AG08395 (cell line): ENCODE data around the gene ZNF784.

ENCODE experiments used
- DNase-seq: peaks from one replicate; pipeline ENCODE4 v3.0.0; 2012; ENCODE audit warnings: mixed read lengths, low spot score

Gene ZNF784, protein sequence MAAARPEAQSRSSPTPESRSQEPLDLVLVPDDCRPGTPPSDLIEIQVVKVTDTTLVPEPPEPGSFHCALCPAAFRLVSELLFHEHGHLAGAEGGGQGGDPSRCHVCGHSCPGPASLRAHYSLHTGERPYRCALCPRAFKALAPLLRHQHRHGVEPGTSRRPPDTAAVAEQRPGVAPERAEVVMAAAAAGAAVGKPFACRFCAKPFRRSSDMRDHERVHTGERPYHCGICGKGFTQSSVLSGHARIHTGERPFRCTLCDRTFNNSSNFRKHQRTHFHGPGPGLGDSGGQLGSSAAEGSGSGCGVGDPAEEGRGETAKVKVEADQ

DNA sequence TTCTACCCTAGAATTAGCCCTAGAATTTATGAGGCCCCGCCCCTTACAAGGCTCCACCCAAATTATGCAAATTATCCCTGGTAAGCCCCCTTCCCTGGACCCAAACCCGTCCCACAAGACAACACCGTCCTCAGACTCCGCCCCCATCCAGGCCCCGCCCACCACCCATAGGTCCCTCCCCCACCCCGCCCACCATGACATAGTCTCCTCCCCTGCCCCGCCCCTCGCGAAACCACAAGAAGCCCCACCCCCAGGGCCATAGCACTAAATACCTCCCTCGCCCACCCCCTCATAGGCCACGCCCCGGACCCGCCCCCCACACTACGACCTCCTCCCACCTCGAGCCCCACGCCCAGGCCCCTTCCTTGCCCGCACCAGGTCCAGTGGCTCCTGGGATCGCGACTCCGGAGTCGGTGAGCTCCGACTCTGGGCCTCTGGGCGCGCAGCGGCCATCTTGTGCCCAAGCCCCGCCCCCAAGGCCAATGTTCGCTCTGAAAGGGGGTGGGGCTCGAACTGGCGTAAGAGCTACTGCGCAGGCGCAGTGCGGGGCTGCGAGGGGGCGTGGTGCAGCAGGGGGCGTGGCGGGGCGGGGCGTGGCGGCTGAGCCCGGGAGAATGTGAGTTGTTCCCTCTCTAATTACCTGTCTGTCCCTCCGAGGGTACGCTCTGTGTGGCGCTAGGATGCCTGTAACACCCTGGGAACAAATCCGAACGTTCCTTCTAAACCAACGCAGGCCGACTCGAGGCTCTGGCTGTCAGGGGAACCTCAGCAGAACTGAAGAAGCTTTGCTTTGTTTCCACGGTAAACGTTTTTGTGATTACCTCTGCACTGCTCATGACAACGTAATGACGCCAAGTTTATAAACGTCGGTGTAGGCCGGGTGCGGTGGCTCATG is at the start of gene ZNF784:
TSS of gene ZNF784 (minus strand) at position 458 of the 895 bp plus-strand sequence. CDS start at position 453, 5 bp downstream.
- peak; percentile 99 for DNase-seq

DNA sequence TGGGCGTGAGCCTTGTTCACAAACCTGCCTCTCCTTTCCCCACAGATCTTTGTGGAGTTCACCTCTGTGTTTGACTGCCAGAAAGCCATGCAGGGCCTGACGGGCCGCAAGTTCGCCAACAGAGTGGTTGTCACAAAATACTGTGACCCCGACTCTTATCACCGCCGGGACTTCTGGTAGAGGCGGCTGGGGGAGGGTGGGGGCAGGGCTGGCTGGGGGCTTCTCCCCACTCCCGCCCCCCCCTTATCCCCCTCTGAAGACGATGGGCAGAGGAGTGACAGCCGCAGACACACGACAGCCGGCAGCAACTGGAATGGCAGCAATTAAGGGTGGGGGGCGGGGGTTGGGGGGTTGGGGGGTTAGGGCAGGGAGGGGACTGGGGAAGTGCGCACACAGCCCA is 49.5 kb upstream of the ZNF784 start:
- DNase-seq = no peak

DNA sequence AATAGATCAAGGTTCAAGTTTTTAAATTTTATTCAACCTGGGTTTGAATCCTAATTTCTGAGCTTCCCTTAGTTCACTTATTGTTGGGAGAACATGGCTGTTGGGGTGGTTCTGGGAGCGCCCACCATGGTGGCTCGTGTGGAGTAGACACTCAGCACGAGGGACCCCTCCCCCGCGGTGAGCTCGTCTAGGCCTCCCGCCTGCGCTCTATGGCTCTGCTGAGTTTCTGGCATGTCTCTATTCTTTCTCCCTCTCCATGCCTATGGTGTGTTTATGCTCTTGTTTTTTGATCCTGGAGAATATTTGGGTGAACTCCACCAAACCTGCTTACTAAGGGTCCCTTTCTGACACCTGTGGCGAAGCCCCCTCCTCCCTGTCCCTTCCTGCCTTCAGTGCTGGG is 49.1 kb upstream of the ZNF784 start:
- no peak for DNase-seq

DNA sequence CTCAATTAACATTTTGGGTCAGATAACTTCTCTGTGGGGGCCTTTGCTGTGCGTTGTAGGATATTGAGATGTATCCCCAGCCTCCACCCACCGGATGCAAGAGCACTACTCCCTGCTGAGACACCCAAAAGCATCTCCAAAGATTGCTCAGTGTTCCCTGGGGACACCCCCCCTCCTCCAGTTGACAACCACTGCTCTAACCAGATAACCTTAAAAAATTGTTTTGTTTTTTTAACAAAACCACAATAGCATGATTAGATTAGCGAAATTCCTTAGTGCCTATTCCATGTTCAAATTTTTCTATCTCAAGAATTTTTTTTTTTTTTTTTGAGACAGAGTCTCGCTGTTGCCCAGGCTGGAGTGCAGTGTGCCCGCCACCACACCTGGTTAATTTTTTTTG is 48.1 kb upstream of the ZNF784 start:
- DNase-seq = no peak

DNA sequence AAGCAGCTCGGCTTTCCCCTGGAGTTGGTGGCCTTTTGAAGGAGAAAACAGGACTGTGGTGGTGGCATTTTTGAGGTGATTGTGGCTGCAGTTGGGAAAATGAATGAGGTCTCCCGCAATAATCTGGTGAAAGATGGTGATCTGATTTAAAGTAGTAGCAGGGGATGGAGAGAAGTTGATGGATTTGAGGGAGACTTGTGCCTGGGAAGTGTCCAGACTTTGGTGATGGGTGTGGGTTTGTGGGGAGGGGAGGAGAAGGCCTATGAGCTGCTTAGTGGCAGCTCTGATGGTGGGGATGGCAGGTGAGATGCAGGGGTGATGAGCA is 46.6 kb upstream of the ZNF784 start:
- DNase-seq = no peak

DNA sequence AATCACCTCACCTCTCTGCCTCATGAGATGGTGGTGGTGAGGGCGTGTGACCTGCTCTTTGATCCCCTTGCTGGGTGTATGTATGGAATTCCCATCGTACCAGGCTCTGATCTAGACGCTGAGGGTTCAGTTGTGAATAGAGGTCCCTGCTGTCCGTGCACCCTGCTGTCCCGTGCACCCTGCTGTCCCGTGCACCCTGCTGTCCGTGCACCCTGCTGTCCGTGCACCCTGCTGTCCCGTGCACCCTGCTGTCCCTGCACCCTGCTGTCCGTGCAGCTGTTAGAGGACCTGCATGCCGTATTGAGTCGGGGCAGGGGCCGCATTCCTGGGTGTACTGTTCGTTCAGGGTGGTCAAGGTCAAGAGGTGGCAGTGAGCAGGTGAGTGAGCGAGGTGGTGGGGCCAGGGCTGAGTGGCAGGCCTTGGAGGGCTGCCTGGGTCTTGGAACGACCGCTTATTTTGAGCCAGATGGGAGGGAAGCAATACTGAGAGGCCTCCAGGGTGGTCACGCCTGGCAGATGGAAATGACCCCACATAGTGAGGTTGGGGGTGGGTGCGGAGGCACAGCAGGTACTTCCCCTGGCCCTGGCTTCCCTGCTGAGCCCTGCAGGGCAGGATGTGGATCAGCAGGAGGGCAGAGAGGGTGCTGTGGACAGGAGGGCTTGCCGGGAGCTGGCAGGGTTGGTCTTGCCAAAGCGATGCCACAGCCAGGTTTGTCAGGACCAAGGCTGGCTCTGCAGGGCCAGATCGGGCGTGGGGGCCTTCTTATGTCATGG is 46.1 kb upstream of the ZNF784 start:
- DNase-seq = no peak

DNA sequence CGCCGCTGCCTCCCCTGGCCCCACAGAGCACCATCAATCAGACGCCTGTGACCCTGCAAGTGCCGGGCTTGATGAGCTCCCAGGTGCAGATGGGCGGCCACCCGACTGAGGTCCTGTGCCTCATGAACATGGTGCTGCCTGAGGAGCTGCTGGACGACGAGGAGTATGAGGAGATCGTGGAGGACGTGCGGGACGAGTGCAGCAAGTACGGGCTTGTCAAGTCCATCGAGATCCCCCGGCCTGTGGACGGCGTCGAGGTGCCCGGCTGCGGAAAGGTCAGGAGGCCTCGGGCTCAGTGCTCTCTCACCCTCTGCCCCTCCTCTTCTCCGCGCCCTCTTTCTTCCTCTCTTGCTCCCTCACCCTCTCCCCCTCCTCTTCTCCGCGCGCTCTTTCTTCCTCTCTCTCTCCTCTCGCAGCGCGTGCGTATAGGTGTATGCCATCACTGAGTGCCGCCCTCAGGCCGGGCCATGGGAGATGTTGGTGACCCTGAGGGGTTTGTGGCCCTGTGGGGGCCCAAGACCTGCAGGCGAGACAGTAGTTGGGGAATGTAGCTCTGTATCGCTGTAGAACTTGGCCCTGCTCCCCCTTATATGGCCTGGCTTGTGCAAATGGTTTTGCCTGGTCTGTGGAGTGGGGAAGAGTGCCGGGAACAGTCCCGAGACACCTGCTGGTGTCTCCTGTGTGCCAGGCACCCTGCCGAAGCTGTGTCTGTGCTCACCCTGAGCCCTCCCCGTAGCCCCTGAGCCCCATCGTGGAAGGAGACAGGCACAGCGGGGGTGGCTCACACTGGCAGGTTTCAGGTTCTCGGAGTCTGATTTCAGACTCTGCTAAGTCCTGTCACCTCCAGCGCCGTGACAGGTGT is 45.3 kb upstream of the ZNF784 start:
- DNase-seq = no peak

DNA sequence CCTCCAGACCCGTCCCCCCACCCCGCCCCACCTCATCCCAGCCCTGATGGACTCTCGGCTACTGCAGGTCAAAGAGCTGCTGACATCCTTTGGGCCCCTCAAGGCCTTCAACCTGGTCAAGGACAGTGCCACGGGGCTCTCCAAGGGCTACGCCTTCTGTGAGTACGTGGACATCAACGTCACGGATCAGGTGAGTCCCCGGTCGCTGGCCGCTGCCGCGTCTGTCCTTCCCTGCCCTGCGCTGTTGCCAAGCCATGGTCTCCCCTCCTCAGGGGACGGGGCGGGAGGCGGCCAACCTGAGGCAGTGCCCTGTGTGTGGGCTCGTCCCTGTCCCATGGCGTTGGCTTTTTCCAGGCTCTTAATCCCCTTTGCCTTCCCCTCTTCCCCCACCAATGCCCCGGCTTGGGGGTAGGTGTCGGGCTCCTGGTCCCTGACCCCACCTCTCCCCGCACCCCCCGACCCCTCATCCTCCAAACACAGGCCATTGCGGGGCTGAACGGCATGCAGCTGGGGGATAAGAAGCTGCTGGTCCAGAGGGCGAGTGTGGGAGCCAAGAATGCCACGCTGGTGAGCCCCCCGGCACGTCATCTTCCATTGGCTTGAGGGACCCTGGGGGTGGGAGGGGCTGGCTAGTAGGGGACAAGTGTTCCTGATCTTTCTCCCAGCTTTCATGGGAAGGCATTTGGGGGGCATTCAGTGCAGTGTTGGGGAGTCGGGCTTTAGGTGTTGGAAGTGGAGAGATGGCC is 44.4 kb upstream of the ZNF784 start:
- no peak for DNase-seq

DNA sequence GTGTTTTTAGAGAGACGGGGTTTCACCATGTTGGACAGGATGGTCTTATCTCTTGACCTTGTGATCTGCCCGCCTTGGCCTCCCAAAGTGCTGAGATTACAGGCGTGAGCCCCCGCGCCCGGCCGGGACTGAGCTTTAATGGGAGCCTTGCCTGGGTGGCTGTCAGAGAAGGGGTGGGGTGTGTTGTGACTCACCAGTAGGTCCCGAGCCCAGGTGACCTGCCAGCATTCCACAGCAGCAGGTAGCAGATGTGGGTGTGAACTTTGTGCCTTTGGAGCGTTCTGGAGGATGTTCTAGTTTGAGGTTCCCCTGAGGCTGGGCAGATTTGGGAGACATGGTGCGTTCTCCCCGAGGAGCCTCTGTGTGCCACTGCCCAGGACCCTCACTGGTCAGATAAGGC is 43.6 kb upstream of the ZNF784 start:
- DNase-seq = no peak

DNA sequence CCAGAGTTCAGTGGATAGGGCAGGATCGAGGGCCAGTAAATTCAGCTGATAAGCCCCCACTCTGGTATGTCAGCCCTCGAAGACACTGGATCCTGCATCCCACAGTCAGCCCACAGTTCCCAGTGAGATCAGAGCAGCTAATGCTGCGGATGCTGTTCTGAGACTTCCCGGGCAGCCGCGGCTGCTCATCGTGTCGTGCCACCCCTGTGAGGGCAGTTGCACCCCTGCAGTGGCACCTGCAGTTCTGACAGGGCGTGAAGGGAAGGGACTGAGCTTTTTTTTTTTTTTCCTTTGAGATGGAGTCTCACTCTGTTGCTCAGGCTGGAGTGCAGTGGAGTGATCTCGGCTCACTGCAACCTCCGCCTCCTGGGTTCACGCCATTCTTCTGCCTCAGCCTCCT is 43.1 kb upstream of the ZNF784 start:
- no peak for DNase-seq

DNA sequence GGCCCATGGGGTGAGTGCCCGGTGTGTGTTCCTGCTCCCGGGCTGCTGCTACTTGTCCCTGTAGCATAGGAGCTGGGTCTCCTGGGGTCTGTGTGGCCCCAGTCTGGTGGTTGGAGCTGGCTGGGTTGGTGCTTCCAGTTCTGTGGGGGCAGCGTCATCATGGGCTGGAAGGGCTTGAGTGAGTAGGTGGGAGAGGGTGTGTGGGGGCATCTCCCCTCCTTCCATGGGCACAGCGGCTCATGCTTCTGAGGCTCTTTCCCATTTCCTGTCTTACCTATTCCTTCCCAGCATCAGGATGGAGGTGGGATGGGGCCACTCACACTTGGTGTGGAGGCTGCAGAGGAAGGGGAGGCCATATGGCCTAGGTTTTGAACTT is 42.6 kb upstream of the ZNF784 start:
- DNase-seq = no peak

DNA sequence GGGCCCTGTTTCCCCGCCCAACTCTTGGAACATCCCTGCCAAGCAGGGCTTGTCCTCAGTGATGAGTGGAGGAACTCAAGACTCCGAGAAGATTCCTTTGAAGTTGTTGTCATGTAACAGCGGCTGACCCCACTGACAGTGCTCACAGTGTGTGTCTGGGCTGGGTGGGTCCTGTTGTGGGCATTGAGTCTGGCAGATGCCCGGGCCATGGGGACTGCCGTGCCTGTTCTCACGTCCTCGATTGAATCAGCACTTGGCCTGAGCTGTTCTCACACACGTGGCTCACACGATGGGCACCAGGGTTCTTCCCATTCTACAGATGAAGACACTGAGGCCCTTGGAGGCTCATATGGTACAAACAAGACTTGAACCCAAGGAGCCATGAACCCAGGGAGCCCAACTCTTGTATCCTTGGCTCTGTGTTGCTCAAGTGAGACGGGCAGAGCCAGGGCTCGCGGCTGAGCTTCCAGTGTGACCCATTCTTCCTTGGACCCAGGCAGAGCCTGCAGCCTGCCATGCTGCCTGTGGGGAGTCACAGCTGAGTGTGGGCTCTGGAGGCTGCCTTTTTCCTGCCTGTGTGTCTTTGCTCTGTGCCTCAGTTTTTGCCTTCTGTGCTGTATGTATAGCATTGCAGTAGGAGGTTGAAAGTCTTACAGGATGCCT is 42.1 kb upstream of the ZNF784 start:
- DNase-seq = no peak

DNA sequence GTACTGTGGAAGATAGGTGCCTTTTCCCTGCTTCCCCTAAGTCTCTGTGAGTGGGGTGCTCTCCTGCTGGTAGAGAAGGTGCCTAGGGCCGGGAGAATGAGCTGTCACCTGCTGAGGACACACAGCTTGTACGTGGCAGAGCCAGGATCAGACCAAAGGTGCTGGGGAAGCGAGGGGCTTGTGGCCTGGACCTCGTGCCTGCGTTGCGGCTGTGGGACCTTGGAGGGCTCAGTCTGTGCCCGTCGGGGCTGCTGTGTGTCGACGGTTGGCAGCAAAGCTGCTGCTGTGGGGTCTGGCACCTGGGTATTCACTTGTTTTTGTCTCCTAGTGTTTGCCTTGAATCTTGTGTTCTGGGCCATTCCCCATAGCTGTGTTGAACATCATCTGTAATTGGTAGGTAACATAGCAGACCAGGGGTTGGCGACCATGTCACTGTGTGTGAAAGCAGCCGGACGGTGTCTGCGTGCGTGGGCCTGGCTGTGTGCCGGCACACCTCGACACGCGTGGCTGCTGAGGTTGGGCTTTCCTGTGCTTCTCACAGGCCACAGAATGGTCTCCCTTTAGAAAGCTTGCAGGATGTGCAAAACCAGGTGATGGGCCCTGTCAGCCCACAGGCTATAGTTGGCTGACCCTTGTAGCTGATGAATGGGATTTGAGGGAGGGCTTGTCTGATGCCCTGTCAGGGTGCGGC is 39.6 kb upstream of the ZNF784 start:
- no peak for DNase-seq

DNA sequence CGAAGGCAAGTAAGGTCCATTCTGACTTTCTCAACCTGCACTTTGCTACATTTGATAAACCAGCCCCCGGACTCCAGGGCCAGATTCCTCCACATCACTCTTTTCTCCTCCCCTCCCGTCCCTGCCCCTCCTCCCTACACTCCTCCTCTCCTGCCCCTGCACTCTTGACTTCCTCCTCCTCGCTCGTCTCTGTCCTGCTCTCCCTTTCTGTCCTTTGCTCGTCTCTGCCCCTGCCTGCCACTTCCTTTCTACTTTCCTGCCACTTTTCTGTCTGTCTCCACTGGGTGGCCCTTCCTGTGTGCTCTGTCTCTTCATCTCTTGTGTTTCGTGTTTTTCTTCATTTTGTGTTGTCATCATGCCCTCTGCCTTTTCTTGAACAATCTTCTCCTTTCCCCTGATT is 37.5 kb upstream of the ZNF784 start:
- no peak for DNase-seq

DNA sequence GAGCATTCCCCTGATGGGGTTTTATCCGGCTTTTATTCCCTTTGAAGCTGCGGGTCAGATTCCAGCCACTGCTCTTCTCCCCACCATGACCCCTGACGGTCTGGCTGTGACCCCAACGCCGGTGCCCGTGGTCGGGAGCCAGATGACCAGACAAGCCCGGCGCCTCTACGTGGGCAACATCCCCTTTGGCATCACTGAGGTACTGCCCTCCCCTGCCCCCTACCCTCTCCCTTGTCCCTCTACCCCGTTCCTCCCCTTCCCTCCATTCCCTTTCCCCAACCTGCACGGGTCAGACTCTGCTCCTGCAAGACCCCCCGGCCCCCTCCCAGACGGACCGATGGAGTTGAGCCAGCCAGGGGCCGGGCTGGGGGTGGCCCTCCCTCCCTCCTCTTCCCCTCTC is 36.6 kb upstream of the ZNF784 start:
- DNase-seq = no peak

DNA sequence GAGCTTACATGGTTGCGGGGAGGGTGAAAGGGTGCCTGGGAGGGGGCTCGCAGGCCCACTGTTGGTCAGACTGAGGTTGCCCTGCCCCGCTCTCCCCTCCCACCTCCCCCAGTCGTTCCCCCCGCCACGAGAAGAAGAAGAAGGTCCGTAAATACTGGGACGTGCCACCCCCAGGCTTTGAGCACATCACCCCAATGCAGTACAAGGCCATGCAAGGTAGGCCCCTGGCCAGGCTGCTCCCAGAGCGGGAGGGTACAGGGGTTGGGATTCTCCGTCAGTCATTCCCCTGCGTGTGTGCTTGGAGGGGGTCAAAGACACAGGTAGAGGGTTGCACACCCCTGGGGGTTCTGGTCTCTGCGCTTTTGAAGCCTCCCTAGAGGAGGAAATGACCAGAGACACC is 36.0 kb upstream of the ZNF784 start:
- DNase-seq = no peak

DNA sequence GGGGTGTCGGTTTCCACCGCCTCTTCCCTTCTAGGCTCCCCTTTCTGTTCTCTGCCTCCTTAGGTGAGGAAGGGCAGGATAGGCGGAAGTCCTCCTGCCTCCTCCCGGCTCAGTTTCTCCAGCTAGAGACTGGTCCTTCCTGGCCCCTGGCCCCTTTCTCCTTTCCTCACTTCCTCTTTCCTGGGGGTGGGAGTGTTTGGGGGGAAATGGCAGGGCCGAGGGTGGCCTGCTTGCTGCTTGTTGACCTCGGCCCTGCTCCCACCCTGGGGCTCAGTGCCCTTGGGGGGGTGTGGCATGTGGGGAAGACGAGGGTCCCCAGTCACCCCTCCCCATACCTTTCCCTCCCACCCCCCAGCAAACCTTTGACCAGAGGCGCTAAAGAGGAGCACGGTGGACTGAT is 35.5 kb upstream of the ZNF784 start:
- DNase-seq = no peak

DNA sequence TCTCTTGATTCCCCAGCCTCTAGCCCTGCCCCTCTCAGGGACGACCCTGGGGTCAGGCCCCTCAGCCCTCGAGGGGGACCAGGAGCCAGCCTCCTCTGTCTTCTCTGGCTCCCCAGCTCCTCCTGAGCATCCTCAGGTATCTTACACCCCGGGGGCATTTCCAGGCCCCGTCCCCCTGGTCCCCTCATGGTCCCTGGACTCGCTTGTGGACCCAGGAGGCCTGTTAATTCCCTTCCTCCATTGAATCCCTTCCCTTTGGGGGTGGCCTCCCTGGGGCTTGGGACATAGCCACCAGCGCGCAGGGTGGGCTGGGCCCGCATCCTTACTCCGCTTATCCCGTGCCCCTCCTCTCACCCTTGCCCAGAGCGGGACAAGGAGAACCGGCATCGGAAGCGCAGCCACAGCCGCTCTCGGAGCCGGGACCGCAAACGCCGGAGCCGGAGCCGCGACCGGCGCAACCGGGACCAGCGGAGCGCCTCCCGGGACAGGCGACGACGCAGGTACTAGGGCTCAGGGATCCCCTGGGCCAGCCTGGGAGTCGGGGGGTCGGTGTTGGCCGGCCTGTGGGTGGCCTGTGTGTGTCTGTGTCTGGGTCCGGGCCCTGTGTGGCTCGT is 34.6 kb upstream of the ZNF784 start:
- no peak for DNase-seq

DNA sequence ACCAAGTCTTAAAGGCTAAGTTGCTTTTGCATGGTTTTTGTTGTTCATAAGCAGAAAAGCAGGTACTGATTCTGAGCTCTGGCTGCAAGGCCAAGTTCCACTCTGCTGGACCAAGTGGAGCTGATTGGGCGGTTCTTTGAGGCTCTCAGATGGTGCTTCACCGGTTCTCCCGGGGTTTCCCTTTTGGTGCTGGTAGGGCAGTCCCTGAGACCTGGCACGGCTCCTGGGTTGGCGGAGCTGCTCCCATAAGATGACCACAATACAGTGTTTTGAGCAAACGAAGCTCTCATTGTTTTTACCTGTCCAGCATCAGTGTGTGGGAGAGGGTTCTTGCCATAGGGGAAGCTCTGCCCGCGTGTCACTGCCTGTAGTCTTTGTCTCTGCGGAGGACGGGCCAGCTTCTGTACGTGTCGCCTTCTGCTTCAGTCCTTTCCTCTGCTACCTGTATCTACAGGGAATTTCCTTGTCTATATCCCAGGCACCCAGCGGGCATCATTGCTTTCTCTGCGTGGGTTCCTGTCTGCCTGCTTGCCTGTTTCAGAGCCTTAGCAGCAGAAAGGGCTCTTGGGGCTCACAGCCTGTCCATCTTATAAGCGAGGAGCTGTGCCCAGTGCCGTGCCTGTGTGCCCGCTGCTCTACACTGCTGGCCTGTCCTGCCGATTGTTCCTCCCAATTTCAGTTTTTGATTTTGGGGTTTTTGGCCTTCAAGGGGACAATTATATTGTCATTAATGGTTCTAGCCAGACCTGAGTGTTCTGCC is 32.8 kb upstream of the ZNF784 start:
- DNase-seq = no peak
